Measurements from ENCODE around the gene UTS2B.
"Not testable (repeated sequence)": the region's sequence is repeated elsewhere in the genome, so short reads cannot be mapped to it uniquely, and the experiment has no call there.

UTS2B gene

DNA sequence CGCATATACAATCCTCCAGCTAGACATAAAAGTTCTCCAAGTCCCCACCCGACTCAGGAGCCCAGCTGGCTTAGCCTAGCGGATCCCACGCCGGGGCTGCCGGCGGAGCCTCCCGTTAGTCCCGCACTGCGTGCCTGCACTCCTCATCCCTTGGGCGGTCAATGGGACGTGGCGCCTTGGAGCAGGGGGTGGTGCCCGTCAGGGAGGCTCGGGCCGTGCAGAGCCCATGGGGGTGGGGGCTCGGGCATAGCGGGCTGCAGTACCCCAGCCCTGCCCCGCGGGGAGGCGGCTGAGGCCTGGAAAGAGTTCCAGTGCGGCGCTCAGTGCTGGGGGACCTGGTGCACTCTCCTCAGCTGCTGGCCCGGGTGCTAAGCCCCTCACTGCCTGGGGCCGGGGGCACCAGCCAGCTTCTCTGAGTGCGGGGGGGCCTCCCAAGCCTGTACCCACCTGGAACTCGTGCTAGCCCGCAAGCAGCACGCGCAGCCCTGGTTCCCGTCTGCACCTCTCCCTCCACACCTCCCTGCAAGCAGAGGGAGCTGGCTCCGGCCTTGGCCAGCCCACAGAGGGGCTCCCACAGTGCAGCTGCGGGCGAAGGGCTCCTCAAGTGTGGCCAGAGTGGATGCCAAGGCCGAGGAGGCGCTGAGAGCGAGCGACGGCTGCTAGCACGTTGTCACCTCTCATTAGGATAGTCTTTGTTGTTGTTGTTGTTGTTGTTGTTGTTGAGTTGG, 13.3 kb downstream of the UTS2B start:
- no peak for DNase-seq

DNA sequence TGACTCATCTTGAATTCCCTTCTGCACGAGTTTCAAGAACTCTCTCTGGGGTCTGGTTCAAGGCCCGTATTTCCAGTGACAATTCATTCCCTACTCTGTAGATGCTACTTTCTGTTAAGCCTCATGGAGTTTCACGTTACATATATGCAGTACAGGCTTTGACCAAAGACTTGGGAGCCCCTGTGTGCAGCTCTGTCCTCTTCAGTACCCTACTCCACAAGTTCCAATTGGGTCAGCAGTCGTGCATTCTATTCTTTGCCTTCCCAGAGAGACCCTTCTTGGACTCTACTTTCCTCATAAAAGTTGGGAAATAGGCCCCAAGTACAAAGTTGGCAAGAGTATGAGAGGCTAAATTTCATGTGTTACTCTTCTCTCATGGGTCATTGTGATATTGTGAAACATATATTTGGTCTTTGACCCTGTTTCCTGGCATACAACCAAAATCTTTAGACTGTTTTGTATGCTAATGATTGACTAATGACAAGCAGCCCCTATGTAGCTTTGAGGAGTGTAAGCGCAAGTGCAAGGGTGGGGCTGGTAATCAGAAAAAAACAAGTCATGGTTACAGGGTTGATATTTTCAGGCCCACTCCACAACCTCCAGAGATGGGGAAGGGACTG, 16.1 kb downstream of the UTS2B start:
- DNase-seq, result no peak

GRCh38 chr3:191313296-191313695, 17.0 kb downstream of the UTS2B start:
- no peak for DNase-seq

- no peak for DNase-seq
Measured at GRCh38 chr3:191307341-191307740, 23.0 kb downstream of the UTS2B start.

DNA sequence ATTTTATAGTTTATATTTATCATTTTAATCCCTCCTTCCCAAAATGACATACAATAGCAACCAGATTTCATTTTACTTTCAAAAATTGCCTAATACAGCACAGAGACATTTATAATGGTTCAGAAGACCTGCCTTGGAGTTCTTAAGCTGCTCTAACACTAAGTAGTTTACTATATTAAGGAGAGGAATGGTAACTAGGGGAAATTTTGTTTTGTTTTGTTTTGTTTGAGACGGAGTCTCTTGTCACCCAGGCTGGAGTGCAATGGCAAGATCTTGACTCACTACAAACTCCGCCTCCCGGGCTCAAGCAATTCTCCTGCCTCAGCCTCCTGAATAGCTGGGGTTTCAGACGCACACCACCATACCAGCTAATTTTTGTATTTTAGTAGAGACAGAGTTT, 23.9 kb downstream of the UTS2B start:
- DNase-seq, result no peak

DNA sequence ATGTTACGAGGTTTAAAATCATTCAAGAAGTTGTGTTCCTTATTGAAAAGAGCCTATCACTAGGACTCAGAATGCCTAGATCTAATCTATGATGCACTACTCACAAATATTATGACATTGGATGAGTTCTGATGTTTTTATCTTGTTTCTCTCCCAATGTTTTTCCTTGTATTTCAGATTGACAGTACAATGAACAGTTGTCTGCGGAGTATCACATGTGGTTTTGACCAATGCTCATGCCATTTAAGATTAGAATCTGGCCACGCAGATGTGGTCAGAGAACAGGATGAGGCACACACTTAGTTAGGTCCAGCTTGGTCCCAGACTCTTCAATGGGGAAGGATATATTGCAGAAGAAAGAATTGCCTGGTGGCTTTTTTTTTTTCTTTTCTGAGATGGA, 26.7 kb downstream of the UTS2B start:
- no peak for DNase-seq

- DNase-seq, result no peak
Measured at GRCh38 chr3:191302451-191302850, 27.9 kb downstream of the UTS2B start.

- no peak for DNase-seq
Measured at GRCh38 chr3:191301782-191302411, 28.4 kb downstream of the UTS2B start.

GRCh38 chr3:191301017-191301416, 29.3 kb downstream of the UTS2B start:
- no peak for DNase-seq

DNA sequence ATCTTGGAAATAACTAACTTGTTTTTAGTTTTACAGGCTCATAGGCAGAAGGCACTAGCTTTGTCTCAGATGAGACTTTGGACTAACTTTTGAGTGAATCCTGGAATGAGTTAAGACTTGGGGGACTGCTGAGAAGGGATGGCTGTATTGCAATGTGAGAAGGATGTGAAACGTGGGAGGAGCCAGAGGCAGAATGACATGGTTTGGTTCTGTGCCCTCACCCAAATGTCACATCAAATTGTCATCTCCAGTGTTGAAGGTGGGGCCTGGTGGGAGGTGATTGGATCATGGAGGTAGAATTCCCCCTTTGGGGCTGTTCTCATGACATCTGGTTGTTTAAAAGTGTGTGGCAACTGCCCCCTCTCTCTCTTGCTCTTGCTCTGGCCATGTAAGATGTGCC, 29.9 kb downstream of the UTS2B start:
- DNase-seq, result no peak

- no peak for DNase-seq
Measured at GRCh38 chr3:191298846-191299245, 31.5 kb downstream of the UTS2B start.

DNA sequence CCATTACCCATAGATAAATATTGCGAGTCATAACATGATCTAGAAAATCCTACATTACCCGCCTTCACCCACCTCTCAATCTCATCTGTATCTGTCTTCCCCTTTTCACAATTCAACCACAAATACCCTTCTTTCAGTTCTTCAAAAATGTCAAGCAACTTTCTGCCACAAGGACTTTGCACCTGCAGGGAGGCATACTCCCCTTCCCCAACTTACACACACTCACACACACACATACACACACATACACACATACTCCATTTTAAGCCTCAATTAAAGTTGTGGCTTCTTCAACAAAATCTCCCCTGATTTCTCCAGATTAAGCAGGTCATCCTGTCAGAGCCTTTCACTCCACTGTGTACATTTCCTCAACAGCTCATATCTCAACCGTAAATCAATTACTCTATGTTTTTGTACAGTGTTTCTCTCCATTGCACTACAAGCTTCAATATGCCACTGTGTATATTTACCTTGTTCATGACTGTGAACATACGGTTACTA, 34.2 kb downstream of the UTS2B start:
- no peak for DNase-seq

DNA sequence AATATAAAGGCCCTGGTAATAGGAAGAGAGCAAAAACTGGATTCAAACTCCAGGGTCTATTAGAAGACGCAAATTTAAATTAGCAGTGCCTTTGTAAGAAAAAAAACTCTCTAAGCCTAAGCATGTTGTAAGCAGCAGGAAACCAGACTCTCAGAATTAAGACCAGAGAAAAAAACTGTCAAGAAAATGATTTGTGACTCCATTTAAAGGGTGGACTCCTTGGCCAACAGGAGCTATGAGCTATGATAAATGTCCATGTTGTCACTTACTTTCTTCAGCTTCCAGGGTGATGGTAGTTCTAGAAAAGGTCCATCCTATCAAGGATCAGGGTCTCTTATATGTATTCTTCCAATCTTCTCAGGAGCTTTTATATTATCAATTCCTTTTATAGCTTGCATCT, 36.0 kb downstream of the UTS2B start:
- no peak for DNase-seq

DNA sequence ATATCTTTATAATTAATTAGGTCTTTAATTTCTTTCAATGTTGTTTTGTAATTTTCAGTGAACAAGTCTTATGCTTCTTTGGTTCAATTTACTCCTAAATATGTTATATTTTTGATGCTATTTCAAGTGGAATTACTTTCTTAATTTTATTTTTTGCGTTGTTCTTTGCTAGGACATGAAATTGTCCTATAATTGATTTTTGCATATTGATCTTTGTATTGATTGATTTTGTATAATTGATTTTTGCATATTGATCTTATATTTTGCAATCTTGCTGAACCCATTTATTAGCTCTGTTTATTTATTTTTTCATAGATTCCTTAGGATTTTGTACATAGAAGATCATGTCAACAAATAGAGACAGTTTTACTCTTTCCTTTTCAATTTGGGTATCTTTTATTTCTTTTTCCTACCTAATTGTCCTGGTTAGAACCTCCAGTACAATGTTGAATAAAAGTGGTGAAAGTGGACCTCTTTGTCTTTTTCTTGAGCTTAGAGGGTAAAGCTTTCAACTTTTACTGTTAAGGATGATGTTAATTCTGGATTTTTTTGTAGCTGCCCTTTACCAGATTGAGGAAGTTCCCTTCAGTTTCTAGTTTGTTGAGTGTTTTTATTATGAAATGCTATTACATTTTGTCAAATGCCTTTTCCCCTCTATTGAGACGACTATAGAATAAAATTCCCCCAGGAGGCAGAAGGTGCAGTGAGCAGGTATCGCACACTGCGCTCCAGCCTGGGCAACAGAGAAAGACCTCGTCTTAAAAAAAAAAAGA, 37.9 kb downstream of the UTS2B start:
- DNase-seq, result no peak

- DNase-seq, result peak; percentile 6
Measured at GRCh38 chr3:191290311-191291025, 39.9 kb downstream of the UTS2B start.

DNA sequence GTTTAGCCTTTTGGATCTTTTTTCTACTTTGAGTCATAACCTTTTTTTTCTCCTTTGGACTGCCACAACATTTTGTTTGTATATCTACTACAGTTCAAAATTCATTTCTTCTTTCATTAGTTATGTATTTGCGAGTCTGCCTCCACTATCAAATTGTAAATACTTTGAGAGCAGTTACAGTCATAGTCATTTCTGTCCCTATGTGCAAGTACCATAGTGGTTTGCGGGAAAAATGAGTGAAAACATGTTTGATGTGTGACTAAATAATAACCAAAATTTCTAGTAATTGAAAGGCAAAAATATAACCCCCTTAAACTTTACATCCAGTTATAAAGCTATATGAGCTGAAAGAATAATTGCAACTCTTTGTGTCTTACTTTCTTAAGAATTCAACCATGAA, 46.9 kb downstream of the UTS2B start:
- no peak for DNase-seq

DNA sequence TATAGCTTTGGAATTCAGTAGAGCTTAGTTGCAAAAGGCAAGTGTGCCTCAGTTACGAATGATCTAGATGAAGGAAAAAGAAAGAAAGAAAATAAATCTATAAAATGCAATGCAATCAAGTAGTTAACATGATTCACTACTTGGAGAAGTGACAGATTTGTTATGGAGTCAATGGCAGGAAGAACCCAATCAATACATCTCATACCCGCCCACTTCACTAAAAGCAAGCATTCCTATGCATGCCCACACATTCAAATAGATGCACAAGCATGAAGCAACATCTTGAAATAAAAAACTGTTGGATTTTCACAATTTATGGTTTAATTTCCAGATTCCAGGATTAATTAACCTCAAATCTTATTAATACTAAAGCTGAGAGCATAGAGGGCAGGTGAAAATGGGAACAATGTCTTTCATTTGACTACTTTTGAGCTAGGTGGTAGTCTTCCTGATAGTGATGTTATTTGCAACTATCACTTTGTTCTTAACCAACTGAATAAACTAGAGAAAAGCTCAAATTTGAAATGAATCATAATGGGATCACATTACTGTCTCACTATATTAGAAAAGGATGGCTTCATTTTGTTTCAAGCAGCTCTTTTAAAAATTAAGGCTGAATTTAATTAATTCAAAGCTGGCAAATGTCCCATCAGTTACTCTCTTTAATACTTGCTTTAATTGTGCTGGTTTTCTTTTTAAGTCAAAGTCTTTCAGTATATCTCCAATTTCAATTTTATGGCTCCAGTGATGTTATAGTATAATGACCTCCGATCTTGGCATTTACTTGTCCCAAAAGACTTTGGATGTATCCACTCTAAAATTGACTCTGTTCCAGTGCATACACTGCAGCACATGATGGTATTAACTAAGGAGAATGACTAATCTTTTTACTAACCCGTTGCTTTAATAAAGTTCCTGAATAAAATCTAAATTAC, 47.8 kb downstream of the UTS2B start:
- no peak for DNase-seq

DNA sequence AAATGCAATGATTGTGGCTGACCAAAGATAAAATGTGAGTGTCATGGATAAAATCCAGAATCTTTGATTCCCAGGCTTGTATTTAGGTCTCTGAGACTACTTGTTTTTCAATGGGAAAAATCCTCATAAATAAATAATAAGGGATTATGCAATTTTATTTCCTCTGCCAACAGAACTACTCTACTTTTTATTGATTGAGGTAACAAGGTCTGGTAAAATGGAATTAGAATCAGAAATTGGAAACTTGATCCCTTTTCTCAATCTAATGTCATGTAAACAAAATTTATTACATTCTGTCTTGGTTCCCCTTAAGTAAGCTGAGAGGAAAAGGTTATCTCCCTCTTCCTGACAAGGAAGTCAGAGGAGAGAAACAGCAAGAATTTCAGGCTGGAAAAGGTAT, 49.4 kb downstream of the UTS2B start:
- DNase-seq, result no peak

- DNase-seq, result no peak
Measured at GRCh38 chr3:191280111-191280510, 50.2 kb downstream of the UTS2B start.

- DNase-seq, result no peak
Measured at GRCh38 chr3:191275751-191276150, 54.6 kb downstream of the UTS2B start.

DNA sequence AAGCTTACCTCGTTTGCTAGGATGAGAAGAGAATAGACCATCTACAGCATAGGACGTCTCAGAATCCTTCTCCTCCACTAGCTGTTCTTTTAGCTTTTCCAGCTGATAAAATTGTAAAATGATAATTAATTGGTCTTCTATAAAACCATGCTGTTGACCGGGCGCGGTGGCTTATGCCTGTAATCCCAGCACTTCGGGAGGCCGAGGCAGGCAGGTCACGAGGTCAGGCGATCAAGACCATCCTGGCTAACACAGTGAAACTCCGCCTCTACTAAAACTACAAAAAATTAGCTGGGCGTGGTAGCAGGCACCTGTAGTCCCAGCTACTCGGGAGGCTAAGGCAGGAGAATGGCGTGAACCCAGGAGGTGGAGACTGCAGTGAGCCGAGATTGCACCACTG, 55.1 kb downstream of the UTS2B start:
- not testable (repeated sequence) for DNase-seq

All from HCEC 1CT (cell line).